Gastrocnemius medialis (tissue), 4 donors: Measurements from ENCODE around the gene ADRM1. TPM values are rescaled to one million over a fixed set of nuclear protein-coding genes. Genes with fewer than 3 reads are reported as not detected.

ENCODE experiments used
- ATAC-seq, 2 donors: fragments of 150-250 bp; one replicate each; pipeline ENCODE4 v1.9.1; 2016
- DNase-seq, 2 donors: peaks; one replicate each; pipeline ENCODE4 v3.0.0-alpha.2; 2019
- H3K27ac ChIP-seq, 4 donors: fragments of 200-600 bp; sonication (generic); 1 replicate in 1 of 4; 2 replicates in 3 of 4; pipeline ENCODE4 v1.5.1; 2016 to 2018; ENCODE audit warnings: mild to moderate bottlenecking in 2 of 4, moderate library complexity in 1 of 4
- H3K27me3 ChIP-seq, 3 donors: fragments of 200-600 bp; sonication (generic) in 2 of 3; 1 replicate in 1 of 3; 2 replicates in 2 of 3; pipeline versions ENCODE4 v1.5.1 to v1.6.0; 2016 to 2019; ENCODE audit warnings: mild to moderate bottlenecking in 1 of 3, moderate library complexity in 1 of 3
- H3K36me3 ChIP-seq, 2 donors: fragments of 200-600 bp; sonication (generic) in 1 of 2; one replicate each; pipeline ENCODE4 v1.5.1; 2017 to 2018
- H3K4me1 ChIP-seq, 2 donors: fragments of 200-600 bp; sonication (generic) in 1 of 2; one replicate each; pipeline ENCODE4 v1.5.1; 2016 to 2017; ENCODE audit warnings: mild to moderate bottlenecking in 2 of 2
- H3K4me3 ChIP-seq, 4 donors: fragments of 200-600 bp; sonication (generic) in 3 of 4; 1 replicate in 1 of 4; 2 replicates in 3 of 4; pipeline ENCODE4 v1.5.1; 2016 to 2019; ENCODE audit warnings: mild to moderate bottlenecking in 2 of 4
- H3K9me3 ChIP-seq, 3 donors: fragments of 200-600 bp; sonication (generic) in 2 of 3; 1 replicate in 1 of 3; 2 replicates in 2 of 3; pipeline ENCODE4 v1.5.1; 2016 to 2019
- CTCF ChIP-seq, 5 experiments: fragments of 450-650 bp in 3 of 5; fragments of 200-600 bp in 2 of 5; sonication (generic) in 2 of 5; IDR thresholded peaks in 4 of 5; conservative IDR thresholded peaks in 1 of 5; 1 replicate in 4 of 5; 2 replicates in 1 of 5; pipeline ENCODE4 v1.5.1; 2016 to 2019; ENCODE audit warnings: antibody characterized with exemption in 5 of 5, mild to moderate bottlenecking in 3 of 5, moderate library complexity in 3 of 5
- POLR2A ChIP-seq, 2 donors: fragments of 450-650 bp; IDR thresholded peaks; one replicate each; pipeline ENCODE4 v1.6.1; 2017; ENCODE audit warnings: antibody characterized with exemption in 2 of 2, mild to moderate bottlenecking in 2 of 2, moderate library complexity in 2 of 2
- in situ Hi-C, 4 donors: fragments of 200-750 bp; cut with MboI; loops; one replicate each; pipeline versions ENCODE4 v1.15.0 to v1.8.0; 2017; ENCODE audit warnings: low sequenced_read_pairs in 4 of 4
- intact Hi-C: fragments of 100-400 bp; cut with DNase I; formaldehyde crosslinking; loops from one replicate; pipeline ENCODE4 v1.15.1; 2023; ENCODE audit warnings: low total_unique reads
- total RNA-seq, 4 donors: library from RNA; depleted of rRNA; stranded (reverse); fragments of >200 nt; gene quantifications; one replicate each; pipeline versions ENCODE4 v1.1.0 to v1.2.3, GENCODE V29; 2016

ADRM1 gene
- total RNA-seq, 4 donors from 2014 or later: 389 to 644 (median 611) TPM

DNA sequence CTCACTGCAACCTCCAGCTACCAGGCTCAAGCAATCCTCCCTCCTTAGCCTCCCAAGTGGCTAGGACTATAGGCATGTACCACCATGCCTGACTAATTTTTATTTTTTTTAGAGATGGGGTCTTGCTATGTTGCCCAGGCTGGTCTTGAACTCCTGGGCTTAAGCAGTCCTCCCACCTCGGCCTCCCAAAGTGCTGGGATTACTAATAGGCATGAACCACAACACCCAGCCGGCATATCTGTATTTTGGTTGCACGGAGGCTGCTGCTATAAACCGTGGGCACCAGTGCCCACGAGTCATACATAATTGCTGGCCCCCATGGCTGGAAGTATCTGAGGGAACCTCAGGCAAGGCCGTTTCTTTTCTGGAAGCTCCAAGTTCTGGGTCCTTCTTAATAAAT is 18.3 kb upstream of the ADRM1 start:
- H3K36me3 ChIP-seq: peaks cover 0 to 66% of the 10 kb centered on the region in 2 donors
- peak overlapping the region in 2 of 4 donors; percentile 88 to 89 for H3K27ac ChIP-seq
- TF ChIP-seq POLR2A (IDR thresholded peaks at IDR 0.05) (no peak), CTCF (IDR thresholded peaks at IDR 0.05 in 4 of 5, conservative IDR thresholded peaks at IDR 0.05 in 1 of 5) (no peak)
- no peak for DNase-seq
- H3K27me3 ChIP-seq: no peaks in the 10 kb centered on the region
- intact Hi-C loops (no loop called here), in situ Hi-C loops (loop anchor here in 1 of 4 donors (25.0 kb wide), 1 partner anchor 103 kb away; the partner anchor contains the start of gene RPS21)
- no peak for ATAC-seq
- no peak overlapping the region for H3K4me3 ChIP-seq
- peaks cover 14 to 30% of the 10 kb centered on the region in 2 donors for H3K4me1 ChIP-seq
- no peaks in the 10 kb centered on the region for H3K9me3 ChIP-seq

DNA sequence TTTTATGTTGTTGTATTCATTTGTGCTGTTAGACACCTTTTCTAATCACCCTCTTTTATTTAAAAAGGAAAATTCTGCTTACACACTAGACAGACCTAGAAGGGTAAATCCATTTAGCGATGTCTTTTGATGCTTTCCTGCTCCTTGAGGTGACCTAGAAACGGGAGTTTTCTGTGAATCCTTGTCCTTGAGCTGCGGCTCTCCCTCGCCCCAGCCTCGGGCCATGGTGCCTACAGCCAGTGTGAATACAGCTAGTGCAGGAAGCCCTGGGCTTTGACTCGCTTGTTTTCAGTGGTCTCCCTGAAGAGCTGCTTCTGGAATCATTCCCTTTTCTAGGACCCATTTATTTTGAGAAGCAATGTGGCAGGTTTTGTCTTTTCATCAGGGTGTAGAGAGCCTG is 17.6 kb upstream of the ADRM1 start:
- Histone ChIP-seq H3K4me3 (no peak overlapping the region), H3K36me3 (peaks cover 0 to 66% of the 10 kb centered on the region in 2 donors), H3K27me3 (no peaks in the 10 kb centered on the region), H3K4me1 (peaks cover 14 to 30% of the 10 kb centered on the region in 2 donors), H3K9me3 (no peaks in the 10 kb centered on the region), H3K27ac (peak overlapping the region in 3 of 4 donors; percentile 64 to 88 (median 68))
- DNase-seq (no peak), ATAC-seq (no peak)
- TF ChIP-seq CTCF (IDR thresholded peaks at IDR 0.05 in 4 of 5, conservative IDR thresholded peaks at IDR 0.05 in 1 of 5): no peak
- no peak for TF ChIP-seq POLR2A (IDR thresholded peaks at IDR 0.05)
- in situ Hi-C loops (loop anchor here in 1 of 4 donors (25.0 kb wide), 1 partner anchor 102 kb away; the partner anchor contains the start of gene RPS21), intact Hi-C loops (no loop called here)

DNA sequence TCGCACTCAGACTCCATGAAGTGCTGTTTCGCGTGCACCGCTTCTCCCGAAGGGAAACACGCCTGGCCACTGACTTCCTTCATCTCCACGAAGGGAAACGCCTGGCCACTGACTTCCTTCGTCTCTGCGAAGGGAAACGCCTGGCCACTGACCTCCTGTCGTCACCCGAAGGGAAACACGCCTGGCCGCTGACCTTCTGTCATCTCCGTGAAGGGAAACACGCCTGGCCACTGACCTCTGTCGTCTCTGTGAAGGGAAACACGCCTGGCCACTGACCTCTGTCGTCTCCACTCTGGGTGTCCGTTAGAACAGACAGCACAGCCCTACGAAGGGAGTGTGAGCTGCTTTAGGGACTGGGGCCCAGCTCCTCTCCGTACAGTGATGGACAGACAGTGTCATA is 17.1 kb upstream of the ADRM1 start:
- DNase-seq (no peak), ATAC-seq (peak in 1 of 2 donors; percentile 6)
- in situ Hi-C loops: loop anchor here in 1 of 4 donors (25.0 kb wide), 1 partner anchor 102 kb away; the partner anchor contains the start of gene RPS21
- Histone ChIP-seq H3K27ac (peak overlapping the region; percentile 50 to 88 (median 66)), H3K36me3 (peaks cover 0 to 65% of the 10 kb centered on the region in 2 donors), H3K4me3 (no peak overlapping the region), H3K27me3 (no peaks in the 10 kb centered on the region), H3K9me3 (no peaks in the 10 kb centered on the region), H3K4me1 (peaks cover 14 to 30% of the 10 kb centered on the region in 2 donors)
- intact Hi-C loops: no loop called here
- TF ChIP-seq CTCF (IDR thresholded peaks at IDR 0.05 in 4 of 5, conservative IDR thresholded peaks at IDR 0.05 in 1 of 5) (no peak), POLR2A (IDR thresholded peaks at IDR 0.05) (no peak)

DNA sequence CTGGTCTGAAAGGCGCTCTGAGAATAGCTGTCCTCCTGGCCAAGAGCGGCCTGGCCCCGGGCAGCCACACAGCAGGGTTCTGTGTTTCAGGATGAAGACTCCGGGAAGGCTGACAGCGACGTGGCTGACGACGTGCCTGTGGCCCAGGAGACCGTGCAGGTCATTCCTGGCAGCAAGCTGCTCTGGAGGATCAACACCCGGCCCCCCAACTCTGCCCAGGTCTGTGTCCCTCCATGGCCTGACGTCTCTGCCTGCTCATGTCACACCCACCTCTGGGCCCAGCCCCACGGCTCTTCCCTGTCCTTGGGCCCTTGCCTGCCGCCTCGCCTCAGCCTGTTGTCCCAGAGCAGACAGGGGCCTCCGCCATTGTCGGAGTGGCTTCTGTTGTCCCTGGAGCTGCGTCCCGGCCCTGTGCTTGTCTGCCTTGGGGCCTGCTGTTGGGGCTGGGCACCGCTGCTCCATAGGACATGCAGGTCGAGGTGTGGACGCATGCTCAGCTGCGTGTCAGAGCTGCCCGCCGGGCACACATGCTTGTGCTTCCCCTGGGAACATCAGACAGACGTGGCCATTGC is 16.2 kb upstream of the ADRM1 start:
- no peaks in the 10 kb centered on the region for H3K27me3 ChIP-seq
- H3K4me1 ChIP-seq: peaks cover 14 to 30% of the 10 kb centered on the region in 2 donors
- no peak overlapping the region for H3K4me3 ChIP-seq
- peaks cover 0 to 65% of the 10 kb centered on the region in 2 donors for H3K36me3 ChIP-seq
- DNase-seq (no peak), ATAC-seq (no peak)
- H3K27ac ChIP-seq: peak overlapping the region; percentile 50 to 88 (median 66)
- TF ChIP-seq CTCF (IDR thresholded peaks at IDR 0.05 in 4 of 5, conservative IDR thresholded peaks at IDR 0.05 in 1 of 5) (no peak), POLR2A (IDR thresholded peaks at IDR 0.05) (no peak)
- no peaks in the 10 kb centered on the region for H3K9me3 ChIP-seq
- intact Hi-C loops: no loop called here
- in situ Hi-C loops: loop anchor here in 1 of 4 donors (25.0 kb wide), 1 partner anchor 101 kb away; the partner anchor contains the start of gene RPS21
